GM21360 (cell line): ENCODE results near the gene ISM2.

Experiments used
- ATAC-seq: cut with Tn5 transposase; IDR thresholded peaks from one replicate; pipeline ENCODE4 v1.9.1; 2021; ENCODE audit warnings: mild to moderate bottlenecking, moderate library complexity; ENCODE audit not compliant: unreplicated experiment

ISM2 gene

GRCh38 chr14:77469539-77469938 lies 29.1 kb downstream of the ISM2 start:
- no peak for ATAC-seq

GRCh38 chr14:77469067-77469505 lies 29.5 kb downstream of the ISM2 start:
- ATAC-seq: no peak

GRCh38 chr14:77467801-77468200 lies 30.8 kb downstream of the ISM2 start:
- ATAC-seq: no peak

DNA sequence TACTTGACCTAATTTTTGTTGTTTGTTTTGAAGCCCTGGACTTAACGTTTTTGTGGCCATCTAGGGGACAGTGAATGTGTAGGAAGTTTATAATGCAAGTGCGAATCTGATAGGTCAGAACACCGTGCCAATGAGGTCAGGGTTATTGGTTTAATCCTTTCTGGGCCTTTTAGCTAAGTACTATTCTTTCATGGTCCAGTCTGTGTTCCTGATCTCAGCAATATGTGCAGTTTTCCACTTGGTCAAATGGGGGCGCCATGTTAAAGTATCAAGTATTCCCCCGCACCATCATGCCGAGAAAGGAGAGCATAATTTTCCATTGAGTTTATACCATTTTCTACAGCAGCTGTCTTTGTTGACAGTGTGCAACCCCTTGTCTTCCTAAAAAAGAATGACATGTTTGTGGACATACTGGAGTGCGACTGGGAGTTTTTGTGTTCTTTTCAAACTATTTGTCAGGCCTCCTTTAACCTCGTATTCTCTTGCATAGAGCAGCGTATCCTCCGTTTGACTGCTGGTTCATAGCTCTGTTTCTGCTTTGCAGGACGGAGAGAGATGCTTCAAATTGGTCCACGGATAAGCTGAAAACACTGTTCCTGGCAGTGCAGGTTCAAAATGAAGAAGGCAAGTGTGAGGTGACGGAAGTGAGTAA lies 39.4 kb downstream of the ISM2 start:
- ATAC-seq: no peak

DNA sequence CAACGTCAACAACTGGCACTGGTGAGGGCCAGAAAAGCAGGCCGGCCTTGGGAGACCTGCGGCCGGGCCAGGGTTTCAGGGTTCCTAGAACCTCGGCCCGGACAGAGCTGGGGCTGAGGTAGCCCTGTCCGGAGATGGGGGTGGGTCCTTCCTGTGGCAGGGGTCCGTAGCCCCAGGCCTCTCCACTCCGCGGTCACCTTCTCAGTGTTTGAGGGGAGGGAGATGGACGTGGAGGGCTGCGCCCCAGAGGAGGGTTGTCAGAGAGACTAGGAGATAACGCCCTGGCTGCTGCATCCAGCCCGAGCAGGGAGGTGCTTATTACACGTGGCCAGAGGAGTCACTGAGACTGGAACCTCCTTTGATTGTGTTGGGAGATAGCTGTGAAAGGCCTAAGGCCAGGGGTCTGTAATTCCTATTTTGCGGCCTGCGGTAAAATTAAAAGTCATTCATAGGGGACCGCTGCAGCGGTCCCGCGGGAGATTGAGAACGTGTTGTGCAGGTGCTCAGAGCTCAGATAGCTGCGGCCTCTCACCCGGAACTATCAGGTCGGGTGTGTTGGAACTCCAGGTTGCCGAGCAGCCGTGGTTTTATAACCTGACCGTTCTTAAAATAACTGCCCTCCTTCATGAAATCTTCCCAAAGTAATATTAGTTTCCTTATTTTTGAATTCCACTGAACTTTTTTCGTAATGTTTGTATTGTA lies 40.2 kb downstream of the ISM2 start:
- peak; percentile 11 for ATAC-seq

DNA sequence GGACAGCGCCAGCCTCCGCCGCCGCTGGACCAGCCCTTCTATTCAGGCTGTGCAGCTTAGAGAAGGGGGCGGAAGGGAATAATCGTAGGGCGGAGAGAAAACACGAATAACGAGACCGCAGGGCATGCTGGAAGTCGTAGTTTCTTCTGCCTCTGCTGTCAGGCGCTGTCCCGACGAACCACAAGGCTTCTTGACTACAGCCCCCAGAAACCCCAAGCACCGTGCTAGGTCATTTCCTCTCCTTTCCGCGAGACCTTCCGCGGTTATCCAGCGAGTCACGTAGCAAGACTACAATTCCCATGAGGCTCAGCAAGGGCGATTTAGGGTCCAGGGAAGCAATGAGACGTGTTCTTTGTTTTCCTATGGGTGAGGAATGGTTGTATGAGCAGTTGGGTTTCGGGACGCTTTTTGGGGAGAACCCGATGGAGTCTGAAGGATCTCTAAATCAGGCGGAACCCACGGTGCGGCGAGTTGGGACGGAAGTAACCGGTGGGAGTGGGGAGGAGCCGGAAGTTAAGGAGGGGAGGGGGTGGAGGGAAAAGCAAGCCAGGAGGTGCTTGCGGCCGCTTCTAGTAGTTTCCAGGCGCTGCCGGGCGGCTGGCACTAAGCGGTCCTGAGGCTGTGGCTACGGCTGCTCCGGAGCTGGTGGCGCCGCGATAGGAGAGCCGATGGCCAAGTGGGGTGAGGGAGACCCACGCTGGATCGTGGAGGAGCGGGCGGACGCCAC lies 40.9 kb downstream of the ISM2 start, which contains the start of the genes AHSA1 and VIPAS39:
Gene AHSA1, plus strand, starts transcription at position 572 of the 727 bp plus-strand sequence. Its CDS starts 97 bp downstream, at position 669.
Gene VIPAS39, minus strand, starts transcription at position 80 of the 727 bp plus-strand sequence. CDS start 3,499 bp downstream, outside the sequence.
- ATAC-seq: peak; percentile 86

- ATAC-seq: peak; percentile 11
Measured at GRCh38 chr14:77457115-77457521, 41.5 kb downstream of the ISM2 start.

- no peak for ATAC-seq
Measured at GRCh38 chr14:77455966-77456640, 42.5 kb downstream of the ISM2 start.

GRCh38 chr14:77442196-77442595 lies 56.4 kb downstream of the ISM2 start:
- ATAC-seq: no peak

GRCh38 chr14:77439861-77440260 lies 58.8 kb downstream of the ISM2 start:
- ATAC-seq: no peak

GRCh38 chr14:77438596-77438995 lies 60.0 kb downstream of the ISM2 start:
- no peak for ATAC-seq

GRCh38 chr14:77436042-77436441 lies 62.6 kb downstream of the ISM2 start:
- no peak for ATAC-seq

DNA sequence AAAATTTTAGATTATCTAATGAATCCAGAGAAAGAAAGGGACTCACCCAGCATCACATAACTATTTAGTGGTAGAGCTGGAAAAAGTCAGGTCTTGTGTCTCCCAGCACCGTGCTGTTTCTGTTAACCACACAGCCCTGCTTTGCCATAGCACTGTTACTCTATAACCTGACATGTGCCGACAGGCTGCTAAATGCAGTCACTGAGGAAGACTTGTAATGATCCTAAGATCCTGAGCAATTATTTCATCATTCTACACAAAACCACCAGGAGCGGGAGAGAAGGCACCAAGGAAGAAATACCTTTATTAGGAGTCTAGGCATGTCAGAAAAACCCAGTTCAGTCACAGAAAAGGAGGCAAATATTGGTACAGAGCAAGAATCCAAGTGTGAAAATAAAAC lies 72.2 kb downstream of the ISM2 start:
- ATAC-seq: no peak

- ATAC-seq: no peak
Measured at GRCh38 chr14:77424862-77425261, 73.8 kb downstream of the ISM2 start.
